Measurements from ENCODE around the gene PIK3AP1. TPM values are rescaled to one million over a fixed set of nuclear protein-coding genes. Genes with fewer than 3 reads are reported as not detected.
"Not testable (repeated sequence)": the region's sequence is repeated elsewhere in the genome, so short reads cannot be mapped to it uniquely, and the experiment has no call there.

PIK3AP1 gene
- total and polyA plus RNA-seq, 9 donors: 1.8 to 2.9 (median 2.3) TPM

- peaks cover 15% of the 10 kb centered on the region for H3K4me1 ChIP-seq (ENCODE audit: control insufficient read depth, insufficient read depth, low read length)
- no CpG with 5 or more reads among the region's 9 CpGs for WGBS (ENCODE audit: insufficient coverage)
- no peak overlapping the region for H3K4me3 ChIP-seq (ENCODE audit: low read length)
Measured at GRCh38 chr10:96584474-96584873, 135.8 kb downstream of the PIK3AP1 start.

DNA sequence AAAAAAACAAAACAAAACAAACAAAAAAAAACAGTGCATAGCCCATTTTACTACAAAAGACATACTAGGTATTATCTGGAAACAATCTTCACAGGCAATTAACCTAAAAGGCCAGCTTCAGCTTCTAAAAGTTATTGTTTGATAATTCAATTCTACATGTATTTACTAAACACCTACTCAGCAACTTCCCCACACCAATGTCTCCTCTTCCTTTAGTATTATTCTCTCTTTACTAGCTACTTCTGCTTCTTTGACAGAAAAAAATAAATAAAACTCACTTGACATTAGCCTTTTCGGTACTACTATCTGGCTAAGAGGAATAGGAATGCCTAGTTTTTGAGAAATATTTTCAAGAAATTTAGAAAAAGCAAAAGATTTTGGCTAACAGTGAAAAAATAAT is 136.3 kb downstream of the PIK3AP1 start:
- no peak for DNase-seq
- WGBS (ENCODE audit: insufficient coverage): no CpG with 5 or more reads among the region's 1 CpG
- no peaks in the 10 kb centered on the region for H3K9me3 ChIP-seq (replicated peaks; ENCODE audit: control insufficient read depth, low read depth, low read length)
- H3K27ac ChIP-seq (ENCODE audit: low read length): no peak overlapping the region
- no peaks in the 10 kb centered on the region for H3K27me3 ChIP-seq (ENCODE audit: control insufficient read depth, insufficient read depth, low read length)
- no peaks in the 10 kb centered on the region for H3K36me3 ChIP-seq (ENCODE audit: control insufficient read depth, insufficient read depth, low read length)
- no peak overlapping the region for H3K4me3 ChIP-seq (ENCODE audit: low read length)
- peaks cover 15% of the 10 kb centered on the region for H3K4me1 ChIP-seq (ENCODE audit: control insufficient read depth, insufficient read depth, low read length)

More at GRCh38 chr10:96584474-96584873, 135.8 kb downstream of the PIK3AP1 start:
- Histone ChIP-seq H3K27ac (ENCODE audit: low read length) (no peak overlapping the region), H3K36me3 (ENCODE audit: control insufficient read depth, insufficient read depth, low read length) (no peaks in the 10 kb centered on the region), H3K27me3 (ENCODE audit: control insufficient read depth, insufficient read depth, low read length) (no peaks in the 10 kb centered on the region), H3K9me3 (replicated peaks; ENCODE audit: control insufficient read depth, low read depth, low read length) (no peaks in the 10 kb centered on the region)
- DNase-seq: no peak

GRCh38 chr10:96579133-96579532 is 141.2 kb downstream of the PIK3AP1 start:
- no CpG with 5 or more reads among the region's 2 CpGs for WGBS (ENCODE audit: insufficient coverage)
- Histone ChIP-seq H3K9me3 (replicated peaks; ENCODE audit: control insufficient read depth, low read depth, low read length) (no peaks in the 10 kb centered on the region), H3K36me3 (ENCODE audit: control insufficient read depth, insufficient read depth, low read length) (peaks cover 3% of the 10 kb centered on the region), H3K4me1 (ENCODE audit: control insufficient read depth, insufficient read depth, low read length) (peaks cover 3% of the 10 kb centered on the region), H3K4me3 (ENCODE audit: low read length) (no peak overlapping the region), H3K27ac (ENCODE audit: low read length) (no peak overlapping the region), H3K27me3 (ENCODE audit: control insufficient read depth, insufficient read depth, low read length) (no peaks in the 10 kb centered on the region)
- no peak for DNase-seq

DNA sequence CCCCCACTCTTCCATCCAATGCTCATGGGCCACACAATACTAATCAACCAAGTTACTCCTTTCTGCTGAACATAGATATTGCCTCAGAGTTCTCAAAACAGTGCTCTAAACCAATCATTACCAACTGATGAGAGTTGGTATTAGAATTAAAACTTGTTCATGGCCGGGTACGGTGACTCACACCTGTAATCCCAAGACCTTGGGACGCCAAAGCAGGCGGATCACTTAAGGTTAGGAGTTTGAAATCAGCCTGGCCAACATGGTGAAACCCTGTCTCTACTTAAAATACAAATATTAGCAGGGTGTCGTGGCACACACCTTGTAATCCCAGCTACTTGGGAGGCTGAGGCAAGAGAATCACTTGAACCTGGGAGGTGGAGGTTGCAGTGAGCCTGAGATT is 141.7 kb downstream of the PIK3AP1 start:
- 100% methylated on average over 2 of the region's 5 CpGs for WGBS (ENCODE audit: insufficient coverage)
- H3K4me1 ChIP-seq (ENCODE audit: control insufficient read depth, insufficient read depth, low read length): peaks cover 3% of the 10 kb centered on the region
- no peak overlapping the region for H3K27ac ChIP-seq (ENCODE audit: low read length)
- DNase-seq: no peak
- H3K36me3 ChIP-seq (ENCODE audit: control insufficient read depth, insufficient read depth, low read length): peaks cover 3% of the 10 kb centered on the region
- H3K9me3 ChIP-seq (replicated peaks; ENCODE audit: control insufficient read depth, low read depth, low read length): no peaks in the 10 kb centered on the region
- no peak overlapping the region for H3K4me3 ChIP-seq (ENCODE audit: low read length)
- H3K27me3 ChIP-seq (ENCODE audit: control insufficient read depth, insufficient read depth, low read length): no peaks in the 10 kb centered on the region

GRCh38 chr10:96578022-96578421 is 142.3 kb downstream of the PIK3AP1 start:
- whole genome bisulfite sequencing (ENCODE audit: insufficient coverage): 60% methylated on average over 1 of the region's 4 CpGs
- Histone ChIP-seq H3K27me3 (ENCODE audit: control insufficient read depth, insufficient read depth, low read length) (no peaks in the 10 kb centered on the region), H3K36me3 (ENCODE audit: control insufficient read depth, insufficient read depth, low read length) (peaks cover 3% of the 10 kb centered on the region), H3K4me1 (ENCODE audit: control insufficient read depth, insufficient read depth, low read length) (peaks cover 3% of the 10 kb centered on the region), H3K9me3 (replicated peaks; ENCODE audit: control insufficient read depth, low read depth, low read length) (no peaks in the 10 kb centered on the region), H3K4me3 (ENCODE audit: low read length) (no peak overlapping the region), H3K27ac (ENCODE audit: low read length) (no peak overlapping the region)
- no peak for DNase-seq

- DNase-seq: no peak
- Histone ChIP-seq H3K27ac (ENCODE audit: low read length) (no peak overlapping the region), H3K4me1 (ENCODE audit: control insufficient read depth, insufficient read depth, low read length) (peaks cover 3% of the 10 kb centered on the region), H3K9me3 (replicated peaks; ENCODE audit: control insufficient read depth, low read depth, low read length) (no peaks in the 10 kb centered on the region), H3K27me3 (ENCODE audit: control insufficient read depth, insufficient read depth, low read length) (no peaks in the 10 kb centered on the region), H3K36me3 (ENCODE audit: control insufficient read depth, insufficient read depth, low read length) (peaks cover 3% of the 10 kb centered on the region), H3K4me3 (ENCODE audit: low read length) (no peak overlapping the region)
- 100% methylated on average over 1 of the region's 1 CpG for WGBS (ENCODE audit: insufficient coverage)
Measured at GRCh38 chr10:96577069-96577468, 143.2 kb downstream of the PIK3AP1 start.

GRCh38 chr10:96576277-96576980 is 143.9 kb downstream of the PIK3AP1 start:
- Histone ChIP-seq H3K27ac (ENCODE audit: low read length) (no peak overlapping the region), H3K4me1 (ENCODE audit: control insufficient read depth, insufficient read depth, low read length) (peaks cover 3% of the 10 kb centered on the region)
- WGBS (ENCODE audit: insufficient coverage): no CpG with 5 or more reads among the region's 1 CpG

DNA sequence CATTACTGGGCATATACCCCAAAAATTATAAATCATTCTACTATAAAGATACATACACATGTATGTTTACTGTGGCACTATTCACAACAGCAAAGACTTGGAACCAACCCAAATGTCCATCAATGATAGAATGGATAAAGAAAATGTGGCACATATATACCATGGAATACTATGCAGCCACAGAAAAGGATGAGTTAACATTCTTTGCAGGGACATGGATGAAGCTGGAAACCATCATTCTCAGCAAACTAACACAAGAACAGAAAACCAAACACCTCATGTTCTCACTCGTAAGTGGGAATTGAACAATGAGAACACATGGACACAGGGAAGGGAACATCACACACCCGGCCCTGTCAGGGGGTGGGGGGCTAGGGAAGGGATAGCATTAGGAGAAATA is 145.8 kb downstream of the PIK3AP1 start:
- H3K36me3 ChIP-seq (ENCODE audit: control insufficient read depth, insufficient read depth, low read length); H3K9me3 ChIP-seq (replicated peaks; ENCODE audit: control insufficient read depth, low read depth, low read length); H3K27ac ChIP-seq (ENCODE audit: low read length); H3K4me3 ChIP-seq (ENCODE audit: low read length); H3K4me1 ChIP-seq (ENCODE audit: control insufficient read depth, insufficient read depth, low read length); H3K27me3 ChIP-seq (ENCODE audit: control insufficient read depth, insufficient read depth, low read length); DNase-seq: not testable (repeated sequence)
- WGBS (ENCODE audit: insufficient coverage): 100% methylated on average over 1 of the region's 2 CpGs

More at GRCh38 chr10:96576277-96576980, 143.9 kb downstream of the PIK3AP1 start:
- Histone ChIP-seq H3K4me3 (ENCODE audit: low read length) (no peak overlapping the region), H3K36me3 (ENCODE audit: control insufficient read depth, insufficient read depth, low read length) (peaks cover 3% of the 10 kb centered on the region), H3K27me3 (ENCODE audit: control insufficient read depth, insufficient read depth, low read length) (no peaks in the 10 kb centered on the region), H3K9me3 (replicated peaks; ENCODE audit: control insufficient read depth, low read depth, low read length) (no peaks in the 10 kb centered on the region)
- DNase-seq: no peak

GRCh38 chr10:96573036-96573435 is 147.3 kb downstream of the PIK3AP1 start:
- no peak for DNase-seq
- Histone ChIP-seq H3K4me3 (ENCODE audit: low read length) (no peak overlapping the region), H3K36me3 (ENCODE audit: control insufficient read depth, insufficient read depth, low read length) (peaks cover 7% of the 10 kb centered on the region), H3K9me3 (replicated peaks; ENCODE audit: control insufficient read depth, low read depth, low read length) (no peaks in the 10 kb centered on the region), H3K27ac (ENCODE audit: low read length) (no peak overlapping the region), H3K4me1 (ENCODE audit: control insufficient read depth, insufficient read depth, low read length) (no peaks in the 10 kb centered on the region), H3K27me3 (ENCODE audit: control insufficient read depth, insufficient read depth, low read length) (no peaks in the 10 kb centered on the region)
- no CpG with 5 or more reads among the region's 5 CpGs for WGBS (ENCODE audit: insufficient coverage)

DNA sequence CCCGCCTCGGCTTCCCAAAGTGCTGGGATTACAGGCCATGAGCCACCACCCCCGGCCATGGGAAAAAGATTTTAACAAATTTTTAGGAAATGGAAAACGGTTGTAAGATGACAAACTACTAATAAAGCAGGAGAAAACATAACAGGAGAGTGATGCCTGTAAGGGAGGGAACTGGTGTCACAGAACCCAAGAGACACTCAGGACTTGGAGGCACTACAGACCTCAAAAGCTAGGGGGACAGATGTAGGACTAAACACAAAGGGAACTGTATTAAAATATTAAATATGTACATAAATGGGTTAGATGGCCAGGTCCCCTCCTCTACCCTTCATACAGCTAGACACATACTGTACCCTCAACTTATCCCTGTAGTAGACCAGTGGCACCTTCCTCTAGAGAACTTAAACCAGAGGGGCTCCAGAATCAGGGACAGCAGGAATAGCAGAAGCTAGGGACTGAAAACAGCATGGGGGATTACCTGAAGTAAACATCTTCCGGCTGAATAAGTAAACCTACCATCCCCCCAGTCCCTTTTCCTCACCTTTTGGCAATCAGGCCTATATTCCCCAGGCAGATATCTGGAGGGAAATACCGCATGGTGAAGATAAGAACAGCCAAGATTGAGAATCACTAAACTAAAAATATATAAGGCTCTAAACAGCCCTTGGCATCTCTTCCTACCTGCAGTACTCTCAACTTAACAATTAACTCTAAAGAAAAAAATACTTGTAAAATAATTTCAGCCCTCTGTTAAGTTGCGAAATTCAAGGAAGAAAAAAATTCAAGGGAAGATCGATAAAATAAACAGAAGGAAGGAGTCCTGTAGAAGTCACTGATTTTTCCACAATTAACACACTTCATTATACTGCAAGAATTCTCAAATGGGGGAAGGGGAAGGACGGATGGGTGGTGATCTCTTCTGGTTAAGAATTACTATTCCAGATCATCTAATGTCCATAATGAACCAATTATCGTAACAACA is 149.0 kb downstream of the PIK3AP1 start:
- 80% methylated on average over 1 of the region's 10 CpGs for WGBS (ENCODE audit: insufficient coverage)
- no peaks in the 10 kb centered on the region for H3K9me3 ChIP-seq (replicated peaks; ENCODE audit: control insufficient read depth, low read depth, low read length)
- no peaks in the 10 kb centered on the region for H3K27me3 ChIP-seq (ENCODE audit: control insufficient read depth, insufficient read depth, low read length)
- peaks cover 10% of the 10 kb centered on the region for H3K36me3 ChIP-seq (ENCODE audit: control insufficient read depth, insufficient read depth, low read length)
- no peak overlapping the region for H3K27ac ChIP-seq (ENCODE audit: low read length)
- no peak overlapping the region for H3K4me3 ChIP-seq (ENCODE audit: low read length)
- DNase-seq: no peak
- H3K4me1 ChIP-seq (ENCODE audit: control insufficient read depth, insufficient read depth, low read length): no peaks in the 10 kb centered on the region

All from muscle of leg (tissue), 11 donors.